Keratinocyte (primary cell): ENCODE measurements around the gene HOXC12. TPM values are rescaled to one million over a fixed set of nuclear protein-coding genes. Genes with fewer than 3 reads are reported as not detected.

Experiments
- DNase-seq: peaks from one replicate; pipeline ENCODE4 v3.0.0-alpha.2; 2011; ENCODE audit warnings: low read depth, missing footprints, low spot score
- FAIRE-seq: peaks from 2 replicates; lab custom pipeline; 2011; peaks lifted over from hg19 to GRCh38; lab: Jason Lieb, UNC
- H2AFZ ChIP-seq: 2 replicates; pipeline ENCODE4 v1.6.0; 2012; ENCODE audit warnings: low read length, control low read depth, inconsistent platforms; ENCODE audit not compliant: control insufficient read depth
- H3K27ac ChIP-seq: 2 replicates; pipeline ENCODE4 v1.5.1; 2011; ENCODE audit warnings: low read length; ENCODE audit not compliant: control insufficient read depth, insufficient read depth
- H3K27me3 ChIP-seq: 3 replicates; pipeline ENCODE4 v1.6.0; 2011; ENCODE audit warnings: low read length; ENCODE audit not compliant: control insufficient read depth, insufficient read depth; ENCODE audit errors: extremely low read depth
- H3K36me3 ChIP-seq, 2 experiments: 2 replicates in 1 of 2; 3 replicates in 1 of 2; pipeline ENCODE4 v1.5.1; 2011; ENCODE audit warnings: low read length in 2 of 2, mild to moderate bottlenecking in 1 of 2; ENCODE audit not compliant: control insufficient read depth in 2 of 2, insufficient read depth in 2 of 2; ENCODE audit errors: extremely low read depth in 1 of 2
- H3K4me1 ChIP-seq: 3 replicates; pipeline ENCODE4 v1.5.1; 2011; ENCODE audit warnings: low read length; ENCODE audit not compliant: control insufficient read depth, insufficient read depth; ENCODE audit errors: extremely low read depth
- H3K4me2 ChIP-seq: 3 replicates; pipeline ENCODE4 v1.6.0; 2011; ENCODE audit warnings: low read depth, low read length; ENCODE audit not compliant: control insufficient read depth, insufficient read depth; ENCODE audit errors: extremely low read depth
- H3K4me3 ChIP-seq, 3 experiments: fragments of 200-600 bp in 1 of 3; sonication (generic) in 1 of 3; 2 replicates in 2 of 3; 3 replicates in 1 of 3; pipeline ENCODE4 v1.5.1; 2011 to 2016; ENCODE audit warnings: low read length in 3 of 3, mild to moderate bottlenecking in 3 of 3, control low read depth in 2 of 3, inconsistent platforms in 1 of 3, low read depth in 1 of 3, mixed read lengths in 1 of 3, mixed run types in 1 of 3, moderate library complexity in 1 of 3; ENCODE audit not compliant: control insufficient read depth in 2 of 3, insufficient read depth in 2 of 3; ENCODE audit errors: extremely low read depth in 1 of 3
- H3K79me2 ChIP-seq: 2 replicates; pipeline ENCODE4 v1.6.0; 2012; ENCODE audit warnings: low read length; ENCODE audit not compliant: control insufficient read depth, insufficient read depth
- H3K9ac ChIP-seq: 3 replicates; pipeline ENCODE4 v1.6.0; 2011; ENCODE audit warnings: low read length; ENCODE audit not compliant: control insufficient read depth, insufficient read depth; ENCODE audit errors: extremely low read depth
- H3K9me1 ChIP-seq: 3 replicates; pipeline ENCODE4 v1.6.0; 2011; ENCODE audit warnings: low read length; ENCODE audit not compliant: control insufficient read depth, insufficient read depth; ENCODE audit errors: extremely low read depth
- H3K9me3 ChIP-seq: 2 replicates; pipeline ENCODE4 v1.5.1; 2012; ENCODE audit warnings: low read depth, low read length; ENCODE audit not compliant: control insufficient read depth
- H4K20me1 ChIP-seq: 3 replicates; pipeline ENCODE4 v1.6.0; 2011; ENCODE audit warnings: low read length; ENCODE audit not compliant: control insufficient read depth, insufficient read depth; ENCODE audit errors: extremely low read depth
- CTCF ChIP-seq, 3 experiments: IDR thresholded peaks in 1 of 3; conservative IDR thresholded peaks in 1 of 3; optimal IDR thresholded peaks in 1 of 3; 2 replicates in 2 of 3; 3 replicates in 1 of 3; pipeline versions ENCODE3 to v1.5.1; 2011; ENCODE audit warnings: low read length in 3 of 3, mild to moderate bottlenecking in 3 of 3, moderate library complexity in 2 of 3, control low read depth in 1 of 3, inconsistent platforms in 1 of 3; ENCODE audit not compliant: insufficient read depth in 2 of 3; ENCODE audit errors: extremely low read depth in 1 of 3
- EZH2 ChIP-seq: IDR thresholded peaks from one replicate; pipeline ENCODE4 v1.6.1; 2012; ENCODE audit warnings: inconsistent platforms, mild to moderate bottlenecking, low read length, moderate library complexity
- dilution Hi-C: fragments of 300-500 bp; cut with MboI; formaldehyde crosslinking; loops from one replicate; pipeline ENCODE4 v1.7.0; 2020; ENCODE audit warnings: low sequenced_read_pairs; ENCODE audit not compliant: extremely low pct_ligation_motif_present
- polyA plus RNA-seq, 5 experiments: library from polyadenylated mRNA; depleted of rRNA in 3 of 5; stranded (reverse) in 3 of 5; stranded (forward) in 1 of 5; unstranded in 1 of 5; fragments of >200 nt; gene quantifications; 1 replicate in 1 of 5; 2 replicates in 3 of 5; 3 replicates in 1 of 5; pipeline versions ENCODE4 v1.2.1 to v1.2.3, GENCODE V29; 2011 to 2012; ENCODE audit warnings: missing spikeins in 2 of 5, low read depth in 1 of 5, low replicate concordance in 1 of 5

Gene HOXC12
- polyA plus RNA-seq, 1 donor (not counting 4 experiments of a cell fraction or from before 2014, with no cell fraction given): 0.47 TPM

GRCh38 chr12:53964315-53964713 lies 9.6 kb downstream of the HOXC12 start:
- H3K36me3 ChIP-seq: peaks cover 0 to 2% of the 10 kb centered on the region in 2 experiments
- no peaks in the 10 kb centered on the region for H3K9me1 ChIP-seq
- no peak for TF ChIP-seq CTCF (optimal IDR thresholded peaks at IDR 0.05 in 1 of 3, IDR thresholded peaks at IDR 0.05 in 1 of 3, conservative IDR thresholded peaks at IDR 0.05 in 1 of 3; ENCODE audit: extremely low read depth in 1 of 3, insufficient read depth in 2 of 3, low read length in 3 of 3)
- dilution Hi-C loops: no loop called here
- no peak overlapping the region for H3K4me3 ChIP-seq
- H3K9me3 ChIP-seq: no peaks in the 10 kb centered on the region
- no peak for DNase-seq
- H3K27me3 ChIP-seq: peaks cover 17% of the 10 kb centered on the region
- H3K4me2 ChIP-seq: no peak overlapping the region
- H4K20me1 ChIP-seq: no peaks in the 10 kb centered on the region
- no peaks in the 10 kb centered on the region for H3K79me2 ChIP-seq
- no peak for FAIRE-seq
- no peak overlapping the region for H3K9ac ChIP-seq
- no peak overlapping the region for H2AFZ ChIP-seq
- H3K4me1 ChIP-seq: peaks cover 3% of the 10 kb centered on the region
- no peak overlapping the region for H3K27ac ChIP-seq

GRCh38 chr12:53965281-53966084 lies 10.8 kb downstream of the HOXC12 start:
- Histone ChIP-seq H3K4me1 (peaks cover 3% of the 10 kb centered on the region), H3K9me1 (no peaks in the 10 kb centered on the region), H3K36me3 (peaks cover 0 to 2% of the 10 kb centered on the region in 2 experiments), H2AFZ (no peak overlapping the region), H3K9ac (no peak overlapping the region), H3K4me3 (no peak overlapping the region), H3K79me2 (no peaks in the 10 kb centered on the region), H3K4me2 (no peak overlapping the region), H4K20me1 (no peaks in the 10 kb centered on the region), H3K27me3 (peaks cover 12% of the 10 kb centered on the region), H3K9me3 (no peaks in the 10 kb centered on the region), H3K27ac (no peak overlapping the region)
- no peak for FAIRE-seq
- dilution Hi-C loops: no loop called here
- no peak for DNase-seq
- TF ChIP-seq CTCF (optimal IDR thresholded peaks at IDR 0.05 in 1 of 3, IDR thresholded peaks at IDR 0.05 in 1 of 3, conservative IDR thresholded peaks at IDR 0.05 in 1 of 3; ENCODE audit: extremely low read depth in 1 of 3, insufficient read depth in 2 of 3, low read length in 3 of 3) (no peak), EZH2 (no peak)
